ENCODE measurements around the gene PDCD2L. TPM values are rescaled to one million over a fixed set of nuclear protein-coding genes. Genes with fewer than 3 reads are reported as not detected.
"Not testable (repeated sequence)": the region's sequence is repeated elsewhere in the genome, so short reads cannot be mapped to it uniquely, and the experiment has no call there.

PDCD2L gene
- total RNA-seq, 2 donors from 2014 or later: 15.5 to 16.2 TPM

DNA sequence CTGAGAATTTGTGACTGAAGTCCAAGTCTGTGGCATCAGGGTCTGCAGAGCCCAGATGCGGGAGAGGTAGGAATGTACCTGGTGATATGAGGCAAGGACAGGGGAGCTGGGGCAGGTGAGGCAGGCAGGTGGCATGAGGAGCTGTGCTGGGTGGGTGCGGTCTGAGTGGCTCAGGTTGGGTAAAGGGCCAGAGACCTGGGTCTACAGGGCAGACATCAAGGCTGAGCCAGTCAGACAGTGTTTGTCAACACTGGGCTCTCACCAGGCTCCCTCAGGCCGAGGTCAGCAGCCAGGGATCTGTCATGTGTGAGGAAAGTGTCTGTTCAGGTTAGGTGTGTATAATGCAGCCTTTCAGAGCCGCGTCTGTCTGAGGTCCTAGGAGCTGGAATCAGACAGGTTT is 20.6 kb upstream of the PDCD2L start:
- Histone ChIP-seq H3K27ac (no peak overlapping the region), H3K27me3 (replicated peaks; ENCODE audit: insufficient read depth) (no peaks in the 10 kb centered on the region), H3K4me3 (no peak overlapping the region), H3K4me1 (replicated peaks) (no peaks in the 10 kb centered on the region), H3K9me3 (no peaks in the 10 kb centered on the region), H3K36me3 (peaks cover 8 to 10% of the 10 kb centered on the region in 2 donors)
- no peak for DNase-seq (ENCODE audit: low spot score)
- no peak for TF ChIP-seq POLR2AphosphoS5 (IDR thresholded peaks at IDR 0.05)
- no peak for TF ChIP-seq POLR2A (IDR thresholded peaks at IDR 0.05)
- TF ChIP-seq, protein P1, sequence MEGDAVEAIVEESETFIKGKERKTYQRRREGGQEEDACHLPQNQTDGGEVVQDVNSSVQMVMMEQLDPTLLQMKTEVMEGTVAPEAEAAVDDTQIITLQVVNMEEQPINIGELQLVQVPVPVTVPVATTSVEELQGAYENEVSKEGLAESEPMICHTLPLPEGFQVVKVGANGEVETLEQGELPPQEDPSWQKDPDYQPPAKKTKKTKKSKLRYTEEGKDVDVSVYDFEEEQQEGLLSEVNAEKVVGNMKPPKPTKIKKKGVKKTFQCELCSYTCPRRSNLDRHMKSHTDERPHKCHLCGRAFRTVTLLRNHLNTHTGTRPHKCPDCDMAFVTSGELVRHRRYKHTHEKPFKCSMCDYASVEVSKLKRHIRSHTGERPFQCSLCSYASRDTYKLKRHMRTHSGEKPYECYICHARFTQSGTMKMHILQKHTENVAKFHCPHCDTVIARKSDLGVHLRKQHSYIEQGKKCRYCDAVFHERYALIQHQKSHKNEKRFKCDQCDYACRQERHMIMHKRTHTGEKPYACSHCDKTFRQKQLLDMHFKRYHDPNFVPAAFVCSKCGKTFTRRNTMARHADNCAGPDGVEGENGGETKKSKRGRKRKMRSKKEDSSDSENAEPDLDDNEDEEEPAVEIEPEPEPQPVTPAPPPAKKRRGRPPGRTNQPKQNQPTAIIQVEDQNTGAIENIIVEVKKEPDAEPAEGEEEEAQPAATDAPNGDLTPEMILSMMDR (IDR thresholded peaks at IDR 0.05): no peak
- WGBS: 92% methylated on average over 5 of the region's 5 CpGs
- intact Hi-C loops (cut with DNase I): no loop called here

DNA sequence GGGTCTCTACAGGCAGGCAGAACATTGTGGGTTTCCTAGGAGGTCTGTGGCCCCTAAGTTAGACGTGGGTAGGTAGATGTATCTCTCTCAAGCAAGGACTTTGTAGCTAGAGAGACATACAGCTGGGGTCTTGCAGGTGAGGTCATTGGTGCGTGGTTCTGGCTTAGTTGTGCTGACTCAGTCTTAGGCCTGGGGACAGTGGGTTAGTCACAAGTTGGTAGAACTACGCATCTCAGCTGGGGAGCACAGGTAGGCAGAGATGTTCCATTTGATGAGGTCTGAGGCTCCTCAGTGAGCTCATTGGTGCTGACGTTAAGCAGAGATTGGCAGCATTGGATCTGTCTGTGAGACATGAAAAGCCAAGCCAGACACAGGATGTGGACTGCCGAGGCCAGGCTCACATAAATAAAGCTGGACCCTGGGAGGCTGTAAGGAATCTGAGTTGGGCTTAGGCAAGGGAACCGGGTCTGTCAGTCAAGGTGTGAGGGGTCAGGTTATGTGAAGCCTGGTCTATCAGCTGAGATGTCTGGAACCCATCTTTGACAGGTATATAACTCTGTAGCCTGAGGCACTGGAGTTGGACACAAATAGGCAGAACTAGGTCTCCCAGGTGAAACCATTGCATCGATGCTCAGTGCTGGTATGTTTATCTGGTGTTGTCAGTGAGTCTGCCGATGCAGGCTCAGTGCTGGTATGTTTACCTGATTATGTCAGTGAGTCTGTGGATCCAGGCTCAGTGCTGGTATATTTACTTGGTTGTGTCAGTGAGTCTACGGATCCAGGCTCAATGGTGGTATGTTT is 17.4 kb upstream of the PDCD2L start:
- DNase-seq (ENCODE audit: low spot score): no peak
- peaks cover 3 to 10% of the 10 kb centered on the region in 2 donors for H3K36me3 ChIP-seq
- 95% methylated on average over 9 of the region's 9 CpGs for WGBS

DNA sequence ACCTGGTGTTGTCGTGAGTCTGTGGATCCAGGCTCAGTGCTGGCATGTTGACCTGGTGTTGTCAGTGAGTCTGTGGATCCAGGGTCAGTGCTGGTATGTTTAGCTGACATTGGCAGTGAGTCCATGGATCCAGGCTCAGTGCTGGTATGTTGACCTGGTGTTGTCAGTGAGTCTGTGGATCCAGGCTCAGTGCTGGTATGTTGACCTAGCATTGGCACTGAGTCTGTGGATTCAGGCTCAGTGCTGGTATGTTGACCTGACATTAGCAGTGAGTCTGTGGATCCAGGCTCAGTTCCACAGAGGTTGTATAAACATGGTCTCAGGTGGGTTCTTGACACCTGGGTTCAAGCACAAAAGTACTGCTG is 16.8 kb upstream of the PDCD2L start:
- no peak overlapping the region for H3K27ac ChIP-seq
- intact Hi-C loops (cut with DNase I): no loop called here
- DNase-seq (ENCODE audit: low spot score): no peak
- no peaks in the 10 kb centered on the region for H3K9me3 ChIP-seq
- no peak overlapping the region for H3K4me3 ChIP-seq
- H3K27me3 ChIP-seq (replicated peaks; ENCODE audit: insufficient read depth): no peaks in the 10 kb centered on the region
- TF ChIP-seq POLR2AphosphoS5 (IDR thresholded peaks at IDR 0.05): no peak
- no peak for TF ChIP-seq POLR2A (IDR thresholded peaks at IDR 0.05)
- TF ChIP-seq, protein P1 (IDR thresholded peaks at IDR 0.05): no peak
- peaks cover 3 to 6% of the 10 kb centered on the region in 2 donors for H3K36me3 ChIP-seq
- WGBS: 100% methylated on average over 1 of the region's 1 CpG
- no peaks in the 10 kb centered on the region for H3K4me1 ChIP-seq (replicated peaks)

More for the DNA sequence above, 17.4 kb upstream of the PDCD2L start:
- Histone ChIP-seq H3K27me3 (replicated peaks; ENCODE audit: insufficient read depth) (no peaks in the 10 kb centered on the region), H3K4me3 (no peak overlapping the region), H3K9me3 (no peaks in the 10 kb centered on the region), H3K4me1 (replicated peaks) (no peaks in the 10 kb centered on the region), H3K27ac (no peak overlapping the region)
- intact Hi-C loops (cut with DNase I): no loop called here
- no peak for TF ChIP-seq POLR2A (IDR thresholded peaks at IDR 0.05)
- TF ChIP-seq POLR2AphosphoS5 (IDR thresholded peaks at IDR 0.05): no peak

DNA sequence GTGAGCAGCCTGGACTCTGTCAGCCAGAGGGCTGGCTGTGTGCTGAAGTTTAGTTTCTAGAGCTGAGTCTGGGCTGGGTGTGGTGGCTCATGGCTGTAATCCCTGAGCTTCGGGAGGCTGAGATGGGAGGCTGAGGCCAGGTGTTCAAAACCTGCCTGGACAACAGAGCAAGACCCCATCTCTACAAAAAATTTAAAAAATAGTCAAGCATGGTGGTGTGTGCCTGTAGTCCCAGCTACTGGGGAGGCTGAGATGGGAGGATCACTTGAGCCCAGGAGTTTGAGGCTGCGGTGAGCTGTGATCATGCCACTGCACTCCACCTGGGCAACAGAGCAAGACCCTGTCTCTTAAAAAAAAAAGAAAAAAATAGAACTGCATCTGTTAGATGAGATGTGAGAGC is 15.5 kb upstream of the PDCD2L start:
- H3K9me3 ChIP-seq; H3K27me3 ChIP-seq (replicated peaks; ENCODE audit: insufficient read depth); DNase-seq (ENCODE audit: low spot score); intact Hi-C loops (cut with DNase I); H3K27ac ChIP-seq; H3K4me1 ChIP-seq (replicated peaks); H3K4me3 ChIP-seq; H3K36me3 ChIP-seq: not testable (repeated sequence)
- whole genome bisulfite sequencing: 98% methylated on average over 2 of the region's 2 CpGs

DNA sequence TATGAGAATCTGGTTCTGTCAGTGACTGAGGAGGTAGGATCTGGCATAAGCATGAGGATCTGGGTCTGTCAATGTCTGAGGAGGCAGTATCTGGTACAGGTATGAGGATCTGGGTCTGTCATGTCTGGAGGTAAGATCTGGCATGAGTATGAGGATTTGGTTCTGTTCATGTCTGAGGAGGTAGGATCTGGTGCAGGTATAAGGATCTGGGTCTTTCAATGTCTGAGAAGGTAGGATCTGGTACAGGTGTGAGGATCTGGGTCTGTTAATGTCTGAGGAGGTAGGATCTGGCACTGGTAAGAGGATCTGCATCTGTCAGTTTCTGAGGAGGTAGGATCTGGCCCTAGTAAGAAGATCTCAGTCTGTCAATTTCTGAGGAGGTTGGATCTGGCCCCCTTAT is 12.4 kb upstream of the PDCD2L start:
- Histone ChIP-seq H3K27ac (no peak overlapping the region), H3K27me3 (replicated peaks; ENCODE audit: insufficient read depth) (no peaks in the 10 kb centered on the region), H3K4me1 (replicated peaks) (no peaks in the 10 kb centered on the region), H3K9me3 (no peaks in the 10 kb centered on the region), H3K4me3 (no peak overlapping the region), H3K36me3 (peaks cover 0 to 6% of the 10 kb centered on the region in 2 donors)
- intact Hi-C loops (cut with DNase I): no loop called here
- TF ChIP-seq POLR2AphosphoS5 (IDR thresholded peaks at IDR 0.05) (no peak), POLR2A (IDR thresholded peaks at IDR 0.05) (no peak)
- TF ChIP-seq, protein P1 (IDR thresholded peaks at IDR 0.05): no peak
- no peak for DNase-seq (ENCODE audit: low spot score)

DNA sequence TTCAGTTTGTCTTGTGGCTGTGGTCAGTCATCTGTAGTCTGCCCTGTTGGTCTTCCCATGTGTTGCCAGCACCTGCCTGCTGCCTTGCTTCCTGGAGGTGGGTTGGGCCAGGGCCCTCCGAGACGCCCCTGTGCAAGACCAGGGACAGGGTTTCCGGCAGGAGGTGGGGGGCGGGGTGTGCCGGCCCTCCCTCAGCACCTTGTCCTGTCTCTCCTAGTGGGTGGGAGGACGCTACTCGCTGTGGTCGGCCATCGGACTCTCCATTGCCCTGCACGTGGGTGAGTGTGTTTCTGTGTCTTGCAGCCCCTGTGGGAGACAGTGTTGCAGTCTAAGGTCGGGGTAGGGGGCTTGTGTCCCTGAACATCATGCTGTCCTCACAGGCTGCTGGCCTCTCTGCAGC is 11.2 kb upstream of the PDCD2L start:
- TF ChIP-seq POLR2A (IDR thresholded peaks at IDR 0.05): no peak
- TF ChIP-seq, protein P1 (IDR thresholded peaks at IDR 0.05): no peak
- no peak for TF ChIP-seq POLR2AphosphoS5 (IDR thresholded peaks at IDR 0.05)
- peaks cover 0 to 7% of the 10 kb centered on the region in 2 donors for H3K36me3 ChIP-seq
- no peak for DNase-seq (ENCODE audit: low spot score)
- intact Hi-C loops (cut with DNase I): no loop called here
- H3K9me3 ChIP-seq: no peaks in the 10 kb centered on the region
- H3K4me1 ChIP-seq (replicated peaks): no peaks in the 10 kb centered on the region
- 79% methylated on average over 11 of the region's 11 CpGs for WGBS
- no peaks in the 10 kb centered on the region for H3K27me3 ChIP-seq (replicated peaks; ENCODE audit: insufficient read depth)
- no peak overlapping the region for H3K27ac ChIP-seq
- H3K4me3 ChIP-seq: no peak overlapping the region
